HG03280 (cell line): Measurements from ENCODE around the gene ASTE1.
"Not testable (repeated sequence)": the region's sequence is repeated elsewhere in the genome, so short reads cannot be mapped to it uniquely, and the experiment has no call there.

ENCODE experiments used
- ATAC-seq: cut with Tn5 transposase; IDR thresholded peaks from one replicate; pipeline ENCODE4 v1.9.1; 2021; ENCODE audit warnings: mild to moderate bottlenecking, moderate library complexity; ENCODE audit not compliant: unreplicated experiment

Gene ASTE1

GRCh38 chr3:131026321-131027151, at the start of gene ASTE1, which contains the start of gene NEK11:
TSS of gene ASTE1 (minus strand) at chr3:131026825. CDS start at chr3:131025306, 1,519 bp downstream.
TSS of gene NEK11 (plus strand) at chr3:131026877. CDS start at chr3:131029709, 2,832 bp downstream.
- peak; percentile 99 for ATAC-seq

GRCh38 chr3:131075632-131076328, 49.2 kb upstream of the ASTE1 start:
- peak; percentile 69 for ATAC-seq

- ATAC-seq, result no peak
Observed at GRCh38 chr3:131072845-131073244, 46.2 kb upstream of the ASTE1 start.

- no peak for ATAC-seq
Observed at GRCh38 chr3:131072099-131072559, 45.5 kb upstream of the ASTE1 start.

GRCh38 chr3:131067983-131068382, 41.4 kb upstream of the ASTE1 start:
- ATAC-seq, result no peak

GRCh38 chr3:131053043-131053859, 26.6 kb upstream of the ASTE1 start:
- ATAC-seq, result no peak

- no peak for ATAC-seq
Observed at GRCh38 chr3:131050001-131050400, 23.4 kb upstream of the ASTE1 start.

GRCh38 chr3:131048030-131048429, 21.4 kb upstream of the ASTE1 start:
- no peak for ATAC-seq

- ATAC-seq, result no peak
Observed at GRCh38 chr3:131047582-131047981, 21.0 kb upstream of the ASTE1 start.

GRCh38 chr3:131042271-131042985, 15.8 kb upstream of the ASTE1 start:
- not testable (repeated sequence) for ATAC-seq

GRCh38 chr3:131038326-131038725, 11.7 kb upstream of the ASTE1 start:
- ATAC-seq, result no peak

GRCh38 chr3:131036986-131037385, 10.4 kb upstream of the ASTE1 start:
- ATAC-seq, result no peak

GRCh38 chr3:131036200-131036816, 9.7 kb upstream of the ASTE1 start:
- no peak for ATAC-seq

GRCh38 chr3:131033480-131034080, 7.0 kb upstream of the ASTE1 start:
- ATAC-seq, result no peak

GRCh38 chr3:131031660-131032059, 5.0 kb upstream of the ASTE1 start:
- no peak for ATAC-seq

- no peak for ATAC-seq
Observed at GRCh38 chr3:131028844-131029243, 2.2 kb upstream of the ASTE1 start.

GRCh38 chr3:131025539-131025938, 1.1 kb downstream of the ASTE1 start:
- ATAC-seq, result no peak

GRCh38 chr3:131020122-131020693, 6.4 kb downstream of the ASTE1 start:
- ATAC-seq, result no peak

- ATAC-seq, result no peak
Observed at GRCh38 chr3:131018970-131019369, 7.7 kb downstream of the ASTE1 start.
